Astrocyte of the hippocampus (primary cell): Measurements from ENCODE around the gene TET1.
"Not testable (repeated sequence)": the region's sequence is repeated elsewhere in the genome, so short reads cannot be mapped to it uniquely, and the experiment has no call there.

Experiments used
- DNase-seq: peaks from one replicate; pipeline ENCODE4 v3.0.0; 2011; ENCODE audit warnings: low read depth, low spot score

TET1 gene

GRCh38 chr10:68708987-68709386 lies 148.8 kb downstream of the TET1 start:
- not testable (repeated sequence) for DNase-seq

- not testable (repeated sequence) for DNase-seq
Observed at GRCh38 chr10:68713065-68713464, 152.9 kb downstream of the TET1 start.

- DNase-seq: no peak
Observed at GRCh38 chr10:68717435-68717834, 157.3 kb downstream of the TET1 start.

- peak; percentile 99 for DNase-seq
Observed at GRCh38 chr10:68720793-68721672, 160.9 kb downstream of the TET1 start, which contains the start of gene CCAR1. CCAR1 (plus strand) TSS chr10:68721239; CDS start chr10:68722505, 1,266 bp downstream.

GRCh38 chr10:68721673-68722335 lies 161.7 kb downstream of the TET1 start:
- peak; percentile 24 for DNase-seq

GRCh38 chr10:68725016-68725415 lies 164.9 kb downstream of the TET1 start:
- no peak for DNase-seq

- no peak for DNase-seq
Observed at GRCh38 chr10:68727146-68727545, 167.0 kb downstream of the TET1 start.

- no peak for DNase-seq
Observed at GRCh38 chr10:68732651-68733050, 172.5 kb downstream of the TET1 start.

GRCh38 chr10:68734349-68734748 lies 174.2 kb downstream of the TET1 start:
- DNase-seq: no peak

- DNase-seq: no peak
Observed at GRCh38 chr10:68735119-68735518, 175.0 kb downstream of the TET1 start.

GRCh38 chr10:68735739-68736138 lies 175.6 kb downstream of the TET1 start:
- DNase-seq: not testable (repeated sequence)

GRCh38 chr10:68740676-68741075 lies 180.5 kb downstream of the TET1 start:
- not testable (repeated sequence) for DNase-seq

- no peak for DNase-seq
Observed at GRCh38 chr10:68742397-68742796, 182.3 kb downstream of the TET1 start.
